Nephron (organoid): ENCODE results near the gene EXOC2.

Experiments used
- H3K27ac Mint-ChIP-seq, 3 experiments: 2 replicates each; pipeline ENCODE4 v1.8.0; 2020; ENCODE audit warnings: mixed read lengths in 3 of 3, mild to moderate bottlenecking in 2 of 3, moderate library complexity in 1 of 3
- H3K27me3 Mint-ChIP-seq: 2 replicates; pipeline ENCODE4 v1.8.0; 2021; ENCODE audit warnings: low read depth, mild to moderate bottlenecking, moderate library complexity, mixed read lengths
- H3K36me3 Mint-ChIP-seq: 2 replicates; pipeline ENCODE4 v1.8.0; 2020; ENCODE audit warnings: low read depth, mixed read lengths
- H3K4me1 Mint-ChIP-seq: 2 replicates; pipeline ENCODE4 v1.8.0; 2020; ENCODE audit warnings: mixed read lengths
- H3K4me3 Mint-ChIP-seq, 3 experiments: 2 replicates each; pipeline ENCODE4 v1.8.0; 2020; ENCODE audit warnings: mild to moderate bottlenecking in 3 of 3, mixed read lengths in 3 of 3, moderate library complexity in 2 of 3
- H3K9me3 Mint-ChIP-seq: 2 replicates; pipeline ENCODE4 v1.8.0; 2020; ENCODE audit warnings: mixed read lengths
- TF ChIP-seq, protein P1 (sequence below), 3 experiments: fragments of 200-600 bp; sonication (generic); IDR thresholded peaks; one replicate each; pipeline ENCODE4 v1.5.0; 2021; ENCODE audit warnings: antibody characterized with exemption in 3 of 3; ENCODE audit not compliant: unreplicated experiment in 3 of 3

Gene EXOC2

DNA sequence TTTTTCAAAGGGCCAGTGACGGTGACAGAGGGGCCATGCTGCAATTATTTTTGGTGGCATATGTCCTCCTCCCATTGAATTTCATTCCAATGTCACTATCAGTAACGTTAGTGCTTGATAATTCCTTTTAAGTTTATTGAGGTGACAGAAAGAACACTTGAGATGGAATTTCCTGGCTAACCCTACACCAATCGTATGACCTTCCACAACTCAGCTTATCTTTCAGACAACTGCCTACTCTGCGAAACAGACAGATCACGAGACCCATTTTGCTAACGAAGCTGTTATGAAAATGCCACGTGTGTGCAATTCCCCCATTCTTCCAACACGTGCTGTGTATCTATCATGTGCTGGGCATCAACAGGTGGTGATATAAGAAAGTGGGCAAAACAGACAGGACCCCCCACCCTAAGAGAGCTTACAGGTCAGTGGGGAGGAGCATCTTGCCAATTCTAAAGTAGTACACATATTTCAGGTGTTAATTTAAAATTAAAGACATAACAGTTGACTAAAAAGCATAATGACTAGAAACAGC lies 188.4 kb downstream of the EXOC2 start:
- H3K4me1 Mint-ChIP-seq: peaks cover 17% of the 10 kb centered on the region
- no peaks in the 10 kb centered on the region for H3K27me3 Mint-ChIP-seq
- H3K4me3 Mint-ChIP-seq: no peak overlapping the region
- H3K9me3 Mint-ChIP-seq: no peaks in the 10 kb centered on the region
- TF ChIP-seq, protein P1, sequence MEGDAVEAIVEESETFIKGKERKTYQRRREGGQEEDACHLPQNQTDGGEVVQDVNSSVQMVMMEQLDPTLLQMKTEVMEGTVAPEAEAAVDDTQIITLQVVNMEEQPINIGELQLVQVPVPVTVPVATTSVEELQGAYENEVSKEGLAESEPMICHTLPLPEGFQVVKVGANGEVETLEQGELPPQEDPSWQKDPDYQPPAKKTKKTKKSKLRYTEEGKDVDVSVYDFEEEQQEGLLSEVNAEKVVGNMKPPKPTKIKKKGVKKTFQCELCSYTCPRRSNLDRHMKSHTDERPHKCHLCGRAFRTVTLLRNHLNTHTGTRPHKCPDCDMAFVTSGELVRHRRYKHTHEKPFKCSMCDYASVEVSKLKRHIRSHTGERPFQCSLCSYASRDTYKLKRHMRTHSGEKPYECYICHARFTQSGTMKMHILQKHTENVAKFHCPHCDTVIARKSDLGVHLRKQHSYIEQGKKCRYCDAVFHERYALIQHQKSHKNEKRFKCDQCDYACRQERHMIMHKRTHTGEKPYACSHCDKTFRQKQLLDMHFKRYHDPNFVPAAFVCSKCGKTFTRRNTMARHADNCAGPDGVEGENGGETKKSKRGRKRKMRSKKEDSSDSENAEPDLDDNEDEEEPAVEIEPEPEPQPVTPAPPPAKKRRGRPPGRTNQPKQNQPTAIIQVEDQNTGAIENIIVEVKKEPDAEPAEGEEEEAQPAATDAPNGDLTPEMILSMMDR (IDR thresholded peaks at IDR 0.05; ENCODE audit: unreplicated experiment in 3 of 3): no peak
- H3K27ac Mint-ChIP-seq: no peak overlapping the region
- H3K36me3 Mint-ChIP-seq: peaks cover 10% of the 10 kb centered on the region

GRCh38 chr6:503610-504362 lies 189.2 kb downstream of the EXOC2 start:
- Mint-ChIP-seq H3K36me3 (peaks cover 10% of the 10 kb centered on the region), H3K4me1 (peaks cover 17% of the 10 kb centered on the region), H3K4me3 (no peak overlapping the region), H3K9me3 (no peaks in the 10 kb centered on the region), H3K27ac (no peak overlapping the region), H3K27me3 (no peaks in the 10 kb centered on the region)
- TF ChIP-seq, protein P1 (IDR thresholded peaks at IDR 0.05; ENCODE audit: unreplicated experiment in 3 of 3): no peak

DNA sequence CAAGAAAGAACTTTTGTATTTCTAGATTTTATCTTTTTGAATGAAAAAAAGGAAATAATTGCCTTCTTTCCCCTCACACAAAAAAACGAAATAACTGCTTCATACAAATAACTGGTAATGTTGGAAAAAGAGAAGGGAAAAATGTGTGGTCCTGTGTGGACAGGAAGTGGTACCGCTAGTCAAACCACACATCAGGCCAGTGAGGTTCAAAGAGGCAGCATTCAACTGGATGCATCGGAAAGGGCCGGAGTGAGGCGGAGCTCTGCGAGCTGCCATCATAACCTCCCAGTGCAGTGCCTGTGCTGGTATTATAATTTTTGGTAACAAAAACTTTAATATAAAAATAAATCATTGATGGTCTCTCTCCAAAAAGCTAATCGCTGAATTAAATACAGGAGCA lies 190.2 kb downstream of the EXOC2 start:
- Mint-ChIP-seq H3K4me1 (peaks cover 17% of the 10 kb centered on the region), H3K27me3 (no peaks in the 10 kb centered on the region), H3K4me3 (no peak overlapping the region), H3K9me3 (no peaks in the 10 kb centered on the region), H3K27ac (no peak overlapping the region), H3K36me3 (peaks cover 10% of the 10 kb centered on the region)
- TF ChIP-seq, protein P1 (IDR thresholded peaks at IDR 0.05; ENCODE audit: unreplicated experiment in 3 of 3): no peak

GRCh38 chr6:501891-502601 lies 190.9 kb downstream of the EXOC2 start:
- no peak overlapping the region for H3K27ac Mint-ChIP-seq
- H3K27me3 Mint-ChIP-seq: no peaks in the 10 kb centered on the region
- peaks cover 12% of the 10 kb centered on the region for H3K36me3 Mint-ChIP-seq
- no peak overlapping the region for H3K4me3 Mint-ChIP-seq
- H3K4me1 Mint-ChIP-seq: peaks cover 12% of the 10 kb centered on the region
- TF ChIP-seq, protein P1 (IDR thresholded peaks at IDR 0.05; ENCODE audit: unreplicated experiment in 3 of 3): no peak
- H3K9me3 Mint-ChIP-seq: no peaks in the 10 kb centered on the region

DNA sequence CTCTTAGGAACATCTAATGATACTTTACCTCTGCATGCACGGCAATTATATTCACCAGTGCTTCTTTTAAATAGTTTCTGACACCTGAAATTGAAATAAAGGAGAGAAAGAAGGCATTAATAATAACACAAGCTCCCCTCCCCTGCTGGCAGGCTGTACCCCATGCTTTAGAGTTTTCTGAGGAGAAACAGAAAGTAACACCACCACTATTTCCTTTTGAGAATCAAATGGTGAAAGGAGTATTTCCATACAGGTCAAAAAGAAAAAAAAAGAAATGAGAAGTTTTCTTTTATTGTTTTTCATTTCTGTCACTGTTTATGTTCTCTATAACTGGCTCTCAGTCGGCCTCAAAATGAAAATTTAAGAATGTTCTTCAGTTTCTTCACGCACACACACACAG lies 193.3 kb downstream of the EXOC2 start:
- H3K4me3 Mint-ChIP-seq: no peak overlapping the region
- no peaks in the 10 kb centered on the region for H3K4me1 Mint-ChIP-seq
- H3K36me3 Mint-ChIP-seq: peaks cover 27% of the 10 kb centered on the region
- no peaks in the 10 kb centered on the region for H3K27me3 Mint-ChIP-seq
- H3K27ac Mint-ChIP-seq: no peak overlapping the region
- no peaks in the 10 kb centered on the region for H3K9me3 Mint-ChIP-seq
- TF ChIP-seq, protein P1 (IDR thresholded peaks at IDR 0.05; ENCODE audit: unreplicated experiment in 3 of 3): no peak
